ENCODE results near the gene WDR88.
A peak's percentile ranks its signal among the peaks of the same experiment; 100 is the strongest.
"Not testable (repeated sequence)": the region's sequence is repeated elsewhere in the genome, so short reads cannot be mapped to it uniquely, and the experiment has no call there.

Gene WDR88

GRCh38 chr19:33139165-33139564 is 7.3 kb downstream of the WDR88 start:
- no peak overlapping the region for H3K4me3 ChIP-seq (ENCODE audit: low read depth, low read length)
- TF ChIP-seq CTCF (IDR thresholded peaks at IDR 0.05; ENCODE audit: control insufficient read depth, extremely low read depth, insufficient read depth) = no peak
- no peak for DNase-seq (ENCODE audit: low read depth)

- no peak for DNase-seq (ENCODE audit: low read depth)
- H3K4me3 ChIP-seq (ENCODE audit: low read depth, low read length) = no peak overlapping the region
- TF ChIP-seq CTCF (IDR thresholded peaks at IDR 0.05; ENCODE audit: control insufficient read depth, extremely low read depth, insufficient read depth) = peak; percentile 95
Observed at GRCh38 chr19:33143897-33144405, 12.0 kb downstream of the WDR88 start.

- TF ChIP-seq CTCF (IDR thresholded peaks at IDR 0.05; ENCODE audit: control insufficient read depth, extremely low read depth, insufficient read depth) = no peak
- no peak overlapping the region for H3K4me3 ChIP-seq (ENCODE audit: low read depth, low read length)
- DNase-seq (ENCODE audit: low read depth) = no peak
Observed at GRCh38 chr19:33146209-33146608, 14.3 kb downstream of the WDR88 start.

- TF ChIP-seq CTCF (IDR thresholded peaks at IDR 0.05; ENCODE audit: control insufficient read depth, extremely low read depth, insufficient read depth) = no peak
- DNase-seq (ENCODE audit: low read depth) = no peak
Observed at GRCh38 chr19:33147538-33147937, 15.6 kb downstream of the WDR88 start.

GRCh38 chr19:33150852-33151518 is 19.1 kb downstream of the WDR88 start:
- no peak for TF ChIP-seq CTCF (IDR thresholded peaks at IDR 0.05; ENCODE audit: control insufficient read depth, extremely low read depth, insufficient read depth)
- DNase-seq (ENCODE audit: low read depth) = no peak
- H3K4me3 ChIP-seq (ENCODE audit: low read depth, low read length) = no peak overlapping the region

More at GRCh38 chr19:33147538-33147937, 15.6 kb downstream of the WDR88 start:
- no peak overlapping the region for H3K4me3 ChIP-seq (ENCODE audit: low read depth, low read length)

- no peak for DNase-seq (ENCODE audit: low read depth)
- no peak overlapping the region for H3K4me3 ChIP-seq (ENCODE audit: low read depth, low read length)
- no peak for TF ChIP-seq CTCF (IDR thresholded peaks at IDR 0.05; ENCODE audit: control insufficient read depth, extremely low read depth, insufficient read depth)
Observed at GRCh38 chr19:33152176-33152575, 20.3 kb downstream of the WDR88 start.

GRCh38 chr19:33152625-33153024 is 20.7 kb downstream of the WDR88 start:
- DNase-seq (ENCODE audit: low read depth); H3K4me3 ChIP-seq (ENCODE audit: low read depth, low read length): not testable (repeated sequence)

- DNase-seq (ENCODE audit: low read depth); H3K4me3 ChIP-seq (ENCODE audit: low read depth, low read length): not testable (repeated sequence)
Observed at GRCh38 chr19:33154313-33154712, 22.4 kb downstream of the WDR88 start.
